Activated CD8-positive, alpha-beta memory T cell treated with anti-CD3 and anti-CD28 coated beads for 1 hour (primary cell): ENCODE data around the gene TMEM266.

Source experiments
- DNase-seq, 2 donors: peaks; one replicate each; pipeline ENCODE4 v3.0.0-alpha.2; 2020; ENCODE audit warnings: low read depth in 1 of 2; ENCODE audit errors: extremely low read depth in 1 of 2

TMEM266 gene

GRCh38 chr15:76160426-76161152, 100.8 kb downstream of the TMEM266 start:
- no peak for DNase-seq

- no peak for DNase-seq
Observed at GRCh38 chr15:76161153-76162035, 101.6 kb downstream of the TMEM266 start.

GRCh38 chr15:76162036-76162398, 102.2 kb downstream of the TMEM266 start:
- no peak for DNase-seq

- no peak for DNase-seq
Observed at GRCh38 chr15:76162784-76163456, 103.1 kb downstream of the TMEM266 start.

- DNase-seq: no peak
Observed at GRCh38 chr15:76163457-76164295, 103.9 kb downstream of the TMEM266 start.

GRCh38 chr15:76164602-76165001, 104.8 kb downstream of the TMEM266 start:
- DNase-seq: no peak

- DNase-seq: no peak
Observed at GRCh38 chr15:76165951-76166350, 106.2 kb downstream of the TMEM266 start.

GRCh38 chr15:76168237-76168984, 108.6 kb downstream of the TMEM266 start:
- DNase-seq: no peak

GRCh38 chr15:76169018-76169417, 109.2 kb downstream of the TMEM266 start:
- no peak for DNase-seq

GRCh38 chr15:76169911-76170800, 110.4 kb downstream of the TMEM266 start:
- DNase-seq: no peak

GRCh38 chr15:76172782-76173181, 113.0 kb downstream of the TMEM266 start:
- DNase-seq: no peak

- no peak for DNase-seq
Observed at GRCh38 chr15:76173317-76173834, 113.6 kb downstream of the TMEM266 start.

- no peak for DNase-seq
Observed at GRCh38 chr15:76174654-76175053, 114.9 kb downstream of the TMEM266 start.

- DNase-seq: no peak
Observed at GRCh38 chr15:76175442-76175841, 115.7 kb downstream of the TMEM266 start.

GRCh38 chr15:76176059-76176458, 116.3 kb downstream of the TMEM266 start:
- no peak for DNase-seq

GRCh38 chr15:76176487-76177085, 116.8 kb downstream of the TMEM266 start:
- no peak for DNase-seq

GRCh38 chr15:76177491-76178040, 117.8 kb downstream of the TMEM266 start:
- no peak for DNase-seq
